GM23338 (cell line): ENCODE results near the gene NRAS. TPM values are rescaled to one million over a fixed set of nuclear protein-coding genes. Genes with fewer than 3 reads are reported as not detected.

Source experiments
- ATAC-seq: fragments of 200-7000 bp; cut with Tn5 transposase; 3 replicates; pipeline ENCODE4 v1.9.1; 2020
- DNase-seq: peaks from one replicate; pipeline ENCODE4 v3.0.0-alpha.2; 2015; ENCODE audit warnings: low spot score
- H2AFZ ChIP-seq: fragments of 200-600 bp; sonication (generic); 2 replicates; pipeline ENCODE4 v1.8.0; 2016; ENCODE audit warnings: antibody characterized with exemption, mild to moderate bottlenecking, moderate library complexity
- H3F3A ChIP-seq: fragments of 200-600 bp; sonication (generic); replicated peaks from 2 replicates; pipeline ENCODE4 v1.8.0; 2017; ENCODE audit warnings: antibody characterized with exemption, mixed run types, low read depth
- H3K27ac ChIP-seq: fragments of 200-600 bp; sonication (generic); 2 replicates; pipeline ENCODE4 v1.6.1; 2016; ENCODE audit warnings: low read depth
- H3K27me3 ChIP-seq: fragments of 200-600 bp; sonication (generic); 2 replicates; pipeline ENCODE4 v1.8.0; 2016; ENCODE audit warnings: mild to moderate bottlenecking, mixed run types, moderate library complexity; ENCODE audit not compliant: insufficient read depth
- H3K36me3 ChIP-seq: fragments of 200-600 bp; sonication (generic); 2 replicates; pipeline ENCODE4 v1.8.0; 2016; ENCODE audit warnings: mild to moderate bottlenecking; ENCODE audit not compliant: insufficient read depth
- H3K4me1 ChIP-seq: fragments of 200-600 bp; sonication (generic); 2 replicates; pipeline ENCODE4 v1.8.0; 2016; ENCODE audit warnings: mild to moderate bottlenecking, moderate library complexity; ENCODE audit not compliant: insufficient read depth
- H3K4me2 ChIP-seq: fragments of 200-600 bp; sonication (generic); 2 replicates; pipeline ENCODE4 v1.7.1; 2017; ENCODE audit warnings: mixed run types
- H3K4me3 ChIP-seq: fragments of 200-600 bp; sonication (generic); 2 replicates; pipeline ENCODE4 v1.6.1; 2016; ENCODE audit warnings: mixed run types
- H3K79me2 ChIP-seq: fragments of 200-600 bp; sonication (generic); replicated peaks from 2 replicates; pipeline ENCODE4 v1.8.0; 2017; ENCODE audit warnings: mild to moderate bottlenecking; ENCODE audit not compliant: insufficient read depth
- H3K9me2 ChIP-seq: fragments of 200-600 bp; sonication (generic); 2 replicates; pipeline ENCODE4 v1.8.0; 2017; ENCODE audit not compliant: insufficient read depth
- H4K20me1 ChIP-seq: fragments of 200-600 bp; sonication (generic); replicated peaks from 2 replicates; pipeline ENCODE4 v1.8.0; 2017; ENCODE audit warnings: mild to moderate bottlenecking; ENCODE audit not compliant: insufficient read depth
- H3K27ac Mint-ChIP-seq: 2 replicates; pipeline ENCODE4 v1.8.0; 2020; ENCODE audit warnings: inconsistent platforms, mild to moderate bottlenecking, moderate library complexity, mixed read lengths
- H3K27me3 Mint-ChIP-seq: 3 replicates; pipeline ENCODE4 v1.8.0; 2022; ENCODE audit warnings: low read depth, mild to moderate bottlenecking, moderate library complexity, mixed read lengths, inconsistent platforms; ENCODE audit not compliant: insufficient read depth, poor library complexity
- H3K36me3 Mint-ChIP-seq: 3 replicates; pipeline ENCODE4 v1.8.0; 2021; ENCODE audit warnings: low read depth, mild to moderate bottlenecking, inconsistent platforms, moderate library complexity, mixed read lengths
- H3K4me1 Mint-ChIP-seq: 3 replicates; pipeline ENCODE4 v1.8.0; 2020; ENCODE audit warnings: mild to moderate bottlenecking, inconsistent platforms, mixed read lengths
- H3K4me3 Mint-ChIP-seq: 3 replicates; pipeline ENCODE4 v1.8.0; 2021; ENCODE audit warnings: moderate library complexity, mild to moderate bottlenecking, inconsistent platforms, mixed read lengths
- H3K9me3 Mint-ChIP-seq: 3 replicates; pipeline ENCODE4 v1.8.0; 2020; ENCODE audit warnings: moderate library complexity, mild to moderate bottlenecking, inconsistent platforms, mixed read lengths
- CREB1 ChIP-seq: fragments of 250-450 bp; sonication (Bioruptor Pico); IDR thresholded peaks from 2 replicates; pipeline ENCODE4 v1.5.0; 2020; ENCODE audit warnings: low read depth, mild to moderate bottlenecking, moderate library complexity
- CTCF ChIP-seq, 2 experiments: fragments of 200-600 bp in 1 of 2; sonication (generic) in 1 of 2; conservative IDR thresholded peaks; 2 replicates each; pipeline versions ENCODE4 v1.5.1 to v1.6.1; 2016 to 2017; ENCODE audit warnings: antibody characterized with exemption in 2 of 2, low read depth in 2 of 2, mild to moderate bottlenecking in 2 of 2, moderate library complexity in 1 of 2
- ETS1 ChIP-seq: IDR thresholded peaks from 2 replicates; pipeline ENCODE4 v1.6.1; 2016; ENCODE audit warnings: antibody characterized with exemption
- EZH2 ChIP-seq: fragments of 200-600 bp; sonication (generic); IDR thresholded peaks from one replicate; pipeline ENCODE4 v1.8.0; 2017; ENCODE audit warnings: antibody characterized with exemption, mild to moderate bottlenecking, low read depth; ENCODE audit not compliant: unreplicated experiment
- EZH2phosphoT487 ChIP-seq: fragments of 200-600 bp; sonication (generic); IDR thresholded peaks from one replicate; pipeline ENCODE4 v1.8.1; 2018; ENCODE audit warnings: antibody characterized with exemption; ENCODE audit not compliant: unreplicated experiment
- JUNB ChIP-seq: IDR thresholded peaks from one replicate; pipeline ENCODE4 v1.6.1; 2016; ENCODE audit warnings: antibody characterized with exemption; ENCODE audit not compliant: unreplicated experiment
- NANOG ChIP-seq: IDR thresholded peaks from 2 replicates; pipeline ENCODE4 v1.6.1; 2016; ENCODE audit warnings: antibody characterized with exemption, borderline replicate concordance
- POLR2AphosphoS5 ChIP-seq: IDR thresholded peaks from 2 replicates; pipeline ENCODE4 v1.6.1; 2016; ENCODE audit warnings: antibody characterized with exemption, low read depth
- REST ChIP-seq: IDR thresholded peaks from one replicate; pipeline ENCODE4 v1.6.1; 2018; ENCODE audit warnings: antibody characterized with exemption; ENCODE audit not compliant: unreplicated experiment
- STAT1 ChIP-seq: IDR thresholded peaks from one replicate; pipeline ENCODE4 v1.6.1; 2016; ENCODE audit warnings: antibody characterized with exemption; ENCODE audit not compliant: unreplicated experiment
- ZNF114 ChIP-seq: fragments of 250-450 bp; sonication (Bioruptor Pico); IDR thresholded peaks from 2 replicates; pipeline ENCODE4 v1.5.0; 2020; ENCODE audit warnings: mild to moderate bottlenecking, moderate library complexity
- ZNF331 ChIP-seq: fragments of 250-450 bp; sonication (Bioruptor Pico); IDR thresholded peaks from 2 replicates; pipeline ENCODE4 v1.5.0; 2020; ENCODE audit warnings: low read depth, mild to moderate bottlenecking, moderate library complexity
- polyA plus RNA-seq: library from polyadenylated mRNA; unstranded; fragments of >200 nt; fragmentation: Nextera tagmentation; extraction: Ambion mirVana; gene quantifications from 2 replicates; pipeline ENCODE4 v1.2.1, GENCODE V29; 2016
- total RNA-seq: library from RNA; depleted of rRNA; stranded (reverse); fragments of >200 nt; shearing (Covaris generic); gene quantifications from 2 replicates; pipeline ENCODE4 v1.2.3, GENCODE V29; 2014

The NRAS gene
- total and polyA plus RNA-seq, 2 experiments from 2014 or later: 22.3 to 83.2 TPM

GRCh38 chr1:114692947-114693346 lies 23.6 kb downstream of the NRAS start (continued):
- TF ChIP-seq ETS1 (no peak), REST (no peak), EZH2phosphoT487 (no peak), CTCF (conservative IDR thresholded peaks at IDR 0.05; ENCODE audit: low read depth in 2 of 2) (no peak)

GRCh38 chr1:114691061-114691460 lies 25.5 kb downstream of the NRAS start:
- no peak overlapping the region for H3K4me3 ChIP-seq
- TF ChIP-seq STAT1 (no peak), ZNF114 (CRISPR knock-in tag) (no peak), CREB1 (no peak), EZH2 (no peak), ETS1 (no peak), REST (no peak), POLR2AphosphoS5 (no peak), CTCF (conservative IDR thresholded peaks at IDR 0.05; ENCODE audit: low read depth in 2 of 2) (no peak), NANOG (no peak), JUNB (no peak), ZNF331 (CRISPR knock-in tag) (no peak), EZH2phosphoT487 (no peak)

More at GRCh38 chr1:114691061-114691460, 25.5 kb downstream of the NRAS start:
- 0 out of 2 replicates have a peak, but pooled peaks cover 3% of the 10 kb centered on the region for H4K20me1 ChIP-seq
- H3F3A ChIP-seq: no peaks in the 10 kb centered on the region
- H3K36me3 ChIP-seq: no peaks in the 10 kb centered on the region
- no peak overlapping the region for H2AFZ ChIP-seq
- no peak overlapping the region for H3K27ac ChIP-seq
- no peaks in the 10 kb centered on the region for H3K4me1 Mint-ChIP-seq
- H3K9me3 Mint-ChIP-seq: no peaks in the 10 kb centered on the region
- ATAC-seq (no peak), DNase-seq (no peak)
- H3K27me3 ChIP-seq: no peaks in the 10 kb centered on the region
- H3K27ac Mint-ChIP-seq: no peak overlapping the region
- no peaks in the 10 kb centered on the region for H3K79me2 ChIP-seq
- H3K36me3 Mint-ChIP-seq: no peaks in the 10 kb centered on the region
- no peak overlapping the region for H3K4me3 Mint-ChIP-seq
- peaks cover 3% of the 10 kb centered on the region for H3K27me3 Mint-ChIP-seq
- no peaks in the 10 kb centered on the region for H3K4me1 ChIP-seq
- H3K9me2 ChIP-seq: no peaks in the 10 kb centered on the region
- H3K4me2 ChIP-seq: no peak overlapping the region
